K562 (cell line): ENCODE results near the gene PPM1N. TPM values are rescaled to one million over a fixed set of nuclear protein-coding genes. Genes with fewer than 3 reads are reported as not detected.

ENCODE experiments used
- ATAC-seq: fragments of 200-7000 bp; cut with Tn5 transposase; 3 replicates; pipeline ENCODE4 v1.9.1; 2020; ENCODE audit warnings: moderate library complexity
- BruUV-seq: library from RNA; stranded (reverse); fragments of 400-500 nt; replicated peaks from 2 replicates; lab custom pipeline; 2021; lab: Mats Ljungman, UMichigan
- CTCF ChIA-PET: fragments of 300-600 bp; formaldehyde crosslinking; extraction: SDS; loops from one replicate; lab custom pipeline; 2021; ENCODE audit warnings: low intra/inter-chr PET ratio; lab: Yijun Ruan, JAX
- POLR2A ChIA-PET: fragments of 300-600, 350-650 bp; sonication (Branson Sonifier 250); formaldehyde crosslinking; extraction: SDS; loops from one replicate; lab custom pipeline; 2021; ENCODE audit warnings: antibody characterized with exemption, inconsistent platforms; lab: Yijun Ruan, JAX
- DNase-seq, 4 experiments: peaks; one replicate each; pipeline versions ENCODE4 v3.0.0 to v3.0.0-alpha.2; 2011 to 2018; ENCODE audit warnings: low spot score in 3 of 4, mixed read lengths in 3 of 4; ENCODE audit errors: extremely low read depth in 1 of 4
- FAIRE-seq: peaks from 2 replicates; lab custom pipeline; 2011; peaks lifted over from hg19 to GRCh38; lab: Jason Lieb, UNC
- H2AFZ ChIP-seq: 2 replicates; pipeline ENCODE4 v1.6.0; 2011; ENCODE audit warnings: low read depth, low read length, control low read depth, inconsistent platforms
- H3K27ac ChIP-seq: fragments of 200-600 bp; 3 replicates; pipeline ENCODE4 v1.8.0; 2011; ENCODE audit warnings: low read depth, mild to moderate bottlenecking, control low read depth, inconsistent platforms, low read length, moderate library complexity, mixed read lengths; ENCODE audit errors: extremely low read depth
- H3K27me3 ChIP-seq, 2 experiments: fragments of 300-600 bp in 1 of 2; 2 replicates in 1 of 2; 3 replicates in 1 of 2; pipeline versions ENCODE4 v1.6.0 to v1.8.0; 2011; ENCODE audit warnings: inconsistent platforms in 2 of 2, low read length in 2 of 2, mild to moderate bottlenecking in 1 of 2, mixed read lengths in 1 of 2, moderate library complexity in 1 of 2; ENCODE audit not compliant: control insufficient read depth in 2 of 2, insufficient read depth in 2 of 2
- H3K36me3 ChIP-seq: fragments of 300-600 bp; 3 replicates; pipeline ENCODE4 v1.8.0; 2011; ENCODE audit warnings: mild to moderate bottlenecking, low read length, inconsistent platforms; ENCODE audit not compliant: control insufficient read depth, insufficient read depth
- H3K4me1 ChIP-seq, 2 experiments: fragments of 200-600 bp in 1 of 2; replicated peaks in 1 of 2; 2 replicates in 1 of 2; 3 replicates in 1 of 2; pipeline versions ENCODE4 v1.5.1 to v1.8.0; 2011; ENCODE audit warnings: inconsistent platforms in 2 of 2, low read length in 2 of 2, mild to moderate bottlenecking in 1 of 2, mixed read lengths in 1 of 2, moderate library complexity in 1 of 2; ENCODE audit not compliant: control insufficient read depth in 2 of 2, insufficient read depth in 2 of 2
- H3K4me2 ChIP-seq: 2 replicates; pipeline ENCODE4 v1.6.1; 2011; ENCODE audit warnings: low read length, control low read depth, inconsistent platforms, mixed read lengths; ENCODE audit not compliant: insufficient read depth
- H3K4me3 ChIP-seq: fragments of 200-600 bp; sonication (generic), shearing (Covaris generic); 2 replicates; pipeline ENCODE4 v1.5.1; 2016; ENCODE audit warnings: control low read depth, inconsistent platforms
- H3K79me2 ChIP-seq: fragments of 200-600 bp; 3 replicates; pipeline ENCODE4 v1.8.0; 2011; ENCODE audit warnings: low read length, inconsistent platforms; ENCODE audit not compliant: control insufficient read depth, insufficient read depth
- H3K9ac ChIP-seq, 2 experiments: 2 replicates each; pipeline versions ENCODE4 v1.6.0 to v1.6.1; 2011; ENCODE audit warnings: low read depth in 2 of 2, low read length in 2 of 2, control low read depth in 1 of 2, inconsistent platforms in 1 of 2, mild to moderate bottlenecking in 1 of 2, mixed read lengths in 1 of 2; ENCODE audit not compliant: insufficient read depth in 1 of 2
- H3K9me1 ChIP-seq: one replicate; pipeline ENCODE4 v1.6.0; 2011; ENCODE audit warnings: inconsistent platforms, mild to moderate bottlenecking, low read length, moderate library complexity; ENCODE audit not compliant: control insufficient read depth, insufficient read depth
- H3K9me3 ChIP-seq: replicated peaks from 2 replicates; pipeline ENCODE4 v1.5.1; 2011; ENCODE audit warnings: low read depth, low read length, inconsistent platforms; ENCODE audit not compliant: control insufficient read depth, insufficient read depth
- H4K20me1 ChIP-seq: replicated peaks from 2 replicates; pipeline ENCODE4 v1.6.1; 2011; ENCODE audit warnings: low read length, inconsistent platforms, mixed read lengths; ENCODE audit not compliant: control insufficient read depth, insufficient read depth
- CSDE1 ChIP-seq, 2 experiments: fragments of 450-650 bp; IDR thresholded peaks; 2 replicates each; pipeline ENCODE4 v1.6.1; 2016; ENCODE audit warnings: mild to moderate bottlenecking in 1 of 2
- ESRRB ChIP-seq: fragments of 250-450 bp; sonication (Bioruptor Pico); IDR thresholded peaks from 2 replicates; pipeline ENCODE4 v1.5.0; 2020; ENCODE audit warnings: mild to moderate bottlenecking, moderate library complexity, borderline replicate concordance
- KLF10 ChIP-seq: fragments of 250-450 bp; sonication (Bioruptor Pico); IDR thresholded peaks from 2 replicates; pipeline ENCODE4 v1.6.1; 2021; ENCODE audit warnings: matching md5 sums
- KLF6 ChIP-seq: fragments of 250-450 bp; sonication (Bioruptor Pico); IDR thresholded peaks from 2 replicates; pipeline ENCODE4 v1.4.0; 2020; ENCODE audit warnings: mild to moderate bottlenecking, moderate library complexity, borderline replicate concordance
- MXD1 ChIP-seq: fragments of 250-450 bp; sonication (Bioruptor Pico); IDR thresholded peaks from 2 replicates; pipeline ENCODE4 v1.8.0; 2021; ENCODE audit warnings: borderline replicate concordance, mild to moderate bottlenecking, moderate library complexity; ENCODE audit not compliant: poor library complexity, severe bottlenecking
- NFE2 ChIP-seq: IDR thresholded peaks from 2 replicates; pipeline ENCODE4 v1.6.1; 2014; ENCODE audit warnings: antibody characterized with exemption, low read depth
- RBBP5 ChIP-seq: fragments of 200-600 bp; sonication (generic); IDR thresholded peaks from 2 replicates; pipeline ENCODE4 v1.6.1; 2012; ENCODE audit warnings: borderline replicate concordance, mild to moderate bottlenecking, low read length, control low read depth, inconsistent platforms; ENCODE audit not compliant: insufficient read depth, poor library complexity, severe bottlenecking
- RBFOX2 ChIP-seq: fragments of 200-400 bp; formaldehyde crosslinking; IDR thresholded peaks from 2 replicates; pipeline ENCODE4 v1.6.1; 2017; ENCODE audit warnings: low read depth, mild to moderate bottlenecking, low read length, moderate library complexity
- RFX5 ChIP-seq: IDR thresholded peaks from 2 replicates; pipeline ENCODE4 v1.6.1; 2011; ENCODE audit warnings: low read depth, mild to moderate bottlenecking, improper control_type of control experiment, low read length
- SETDB1 ChIP-seq: IDR thresholded peaks from one replicate; pipeline ENCODE4 v1.6.1; 2012; ENCODE audit warnings: low read length, control low read depth, inconsistent platforms
- SMAD2 ChIP-seq: fragments of 150-350 bp; IDR thresholded peaks from 2 replicates; pipeline ENCODE4 v1.6.1; 2014; ENCODE audit warnings: low read depth, mild to moderate bottlenecking, low read length
- ZFP1 ChIP-seq: fragments of 450-650 bp; formaldehyde crosslinking; IDR thresholded peaks from 2 replicates; pipeline ENCODE4 v1.4.0; 2020; ENCODE audit warnings: mild to moderate bottlenecking, mixed read lengths
- ZNF212 ChIP-seq: fragments of 450-650 bp; formaldehyde crosslinking; IDR thresholded peaks from 2 replicates; pipeline ENCODE4 v1.4.0; 2020; ENCODE audit warnings: mild to moderate bottlenecking
- ZNF253 ChIP-seq: fragments of 250-450 bp; sonication (Bioruptor Pico); conservative IDR thresholded peaks from 2 replicates; pipeline ENCODE4 v1.6.1; 2021; ENCODE audit warnings: mild to moderate bottlenecking
- ZNF717 ChIP-seq: fragments of 250-450 bp; sonication (Bioruptor Pico); IDR thresholded peaks from 2 replicates; pipeline ENCODE4 v1.5.0; 2021
- ZSCAN29 ChIP-seq: fragments of 450-650 bp; IDR thresholded peaks from 2 replicates; pipeline ENCODE4 v1.6.1; 2017
- WGBS: fragments of 100-300 bp; shearing (Covaris generic); methylation state at CpG from one replicate; pipeline ENCODE4 v1.1.6; 2016; ENCODE audit warnings: low coverage, mixed read lengths; ENCODE audit not compliant: insufficient coverage; ENCODE audit errors: missing lambda C conversion rate; 5-methylcytosine and 5-hydroxymethylcytosine counted together
- in situ Hi-C: fragments of 300-500 bp; cut with MboI; formaldehyde crosslinking; loops from 4 replicates; pipeline ENCODE4 v1.15.0; 2018; ENCODE audit warnings: inconsistent platforms, mixed read lengths
- intact Hi-C: fragments of 100-400 bp; cut with micrococcal nuclease; formaldehyde crosslinking; loops from 2 replicates; pipeline ENCODE4 v1.14.2; 2022
- polyA plus RNA-seq, 8 experiments: library from polyadenylated mRNA; depleted of rRNA in 4 of 8; stranded (reverse) in 5 of 8; unstranded in 3 of 8; fragments of >200 nt; fragmentation: Nextera tagmentation in 2 of 8; fragmentation: Illumina TruSeq in 1 of 8; extraction: Ambion mirVana in 2 of 8; extraction: Trizol in 1 of 8; gene quantifications; 2 replicates each; pipeline versions ENCODE4 v1.2.1 to v1.2.3, GENCODE V29; 2011 to 2014; ENCODE audit warnings: inconsistent platforms in 1 of 8, missing spikeins in 1 of 8
- total RNA-seq, 7 experiments: library from RNA; depleted of rRNA in 6 of 7; stranded (reverse); fragments of >200 nt in 6 of 7; fragmentation: Illumina TruSeq in 2 of 7; extraction: Trizol in 2 of 7; gene quantifications; 2 replicates each; pipeline versions ENCODE4 v1.2.1 to v1.2.3, GENCODE V29; 2011 to 2021; ENCODE audit warnings: low replicate concordance in 1 of 7
- TF ChIP-seq, protein P1 (sequence below): sonication (generic); formaldehyde crosslinking; IDR thresholded peaks from 2 replicates; pipeline ENCODE4 v1.8.0; 2022; ENCODE audit warnings: mild to moderate bottlenecking, missing genetic modification reagents
- TF ChIP-seq, protein P2 (sequence below): sonication (generic); IDR thresholded peaks from 2 replicates; pipeline ENCODE4 v1.6.1; 2016

The PPM1N gene
- total and polyA plus RNA-seq, 9 of the 15 experiments (the other 6 are each of a cell fraction or from before 2014, with no cell fraction given) = 4.5 to 15.6 (median 8.7) TPM

- TF ChIP-seq, protein P1, sequence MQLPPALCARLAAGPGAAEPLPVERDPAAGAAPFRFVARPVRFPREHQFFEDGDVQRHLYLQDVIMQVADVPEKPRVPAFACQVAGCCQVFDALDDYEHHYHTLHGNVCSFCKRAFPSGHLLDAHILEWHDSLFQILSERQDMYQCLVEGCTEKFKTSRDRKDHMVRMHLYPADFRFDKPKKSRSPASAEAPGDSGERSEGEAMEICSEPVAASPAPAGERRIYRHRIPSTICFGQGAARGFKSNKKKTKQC (CRISPR knock-in tag) = 0 out of 2 replicates have a peak, but pooled peaks have one; percentile 7
- TF ChIP-seq SMAD2 = no peak
These were observed 12.8 kb upstream of the PPM1N start (continued) for GRCh38 chr19:45485305-45486077.

GRCh38 chr19:45488708-45489107 is 9.5 kb upstream of the PPM1N start:
- Histone ChIP-seq H4K20me1 (no peaks in the 10 kb centered on the region), H3K9me3 (no peaks in the 10 kb centered on the region), H3K9me1 (no peaks in the 10 kb centered on the region), H3K9ac (peak overlapping the region in 1 of 2 experiments; percentile 31; a peak in 1 of 4 replicates), H3K4me1 (peaks cover 3 to 28% of the 10 kb centered on the region in 2 experiments; a peak in 3 of 5 replicates), H3K4me3 (no peak overlapping the region), H2AFZ (no peak overlapping the region), H3K27me3 (no peaks in the 10 kb centered on the region), H3K36me3 (no peaks in the 10 kb centered on the region), H3K79me2 (peaks cover 6% of the 10 kb centered on the region; the same call in 1 of the 3 replicates), H3K27ac (no peak overlapping the region), H3K4me2 (no peak overlapping the region)
- no TSS peak for BruUV-seq
- FAIRE-seq (no peak), ATAC-seq (no peak), DNase-seq (no peak)
- intact Hi-C loops = loop anchor here (5.0 kb wide), 1 partner anchor 154 kb away; no protein-coding TSS in a partner anchor
- in situ Hi-C loops = no loop called here
- WGBS = 68% methylated on average over 15 of the region's 15 CpGs
- CTCF ChIA-PET = no interaction called here
- POLR2A ChIA-PET = interaction anchor here (0.6 kb wide), 1 partner anchor 83 kb away, joined by 4 read pairs; no protein-coding TSS in a partner anchor
- no peak for TF ChIP-seq ZSCAN29
- no peak for TF ChIP-seq NFE2
- TF ChIP-seq CSDE1 (IDR thresholded peaks at IDR 0.05) = no peak
- TF ChIP-seq KLF6 (CRISPR knock-in tag) = no peak
- no peak for TF ChIP-seq SETDB1
- TF ChIP-seq, protein P2, sequence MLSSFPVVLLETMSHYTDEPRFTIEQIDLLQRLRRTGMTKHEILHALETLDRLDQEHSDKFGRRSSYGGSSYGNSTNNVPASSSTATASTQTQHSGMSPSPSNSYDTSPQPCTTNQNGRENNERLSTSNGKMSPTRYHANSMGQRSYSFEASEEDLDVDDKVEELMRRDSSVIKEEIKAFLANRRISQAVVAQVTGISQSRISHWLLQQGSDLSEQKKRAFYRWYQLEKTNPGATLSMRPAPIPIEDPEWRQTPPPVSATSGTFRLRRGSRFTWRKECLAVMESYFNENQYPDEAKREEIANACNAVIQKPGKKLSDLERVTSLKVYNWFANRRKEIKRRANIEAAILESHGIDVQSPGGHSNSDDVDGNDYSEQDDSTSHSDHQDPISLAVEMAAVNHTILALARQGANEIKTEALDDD = no peak
- TF ChIP-seq RBBP5 = no peak
- no peak for TF ChIP-seq KLF10 (CRISPR knock-in tag)
- TF ChIP-seq ESRRB = no peak
- no peak for TF ChIP-seq ZNF717 (CRISPR knock-in tag)
- no peak for TF ChIP-seq ZNF212 (CRISPR knock-in tag)
- TF ChIP-seq ZFP1 (CRISPR knock-in tag) = no peak
- no peak for TF ChIP-seq RBFOX2
- TF ChIP-seq RFX5 = no peak
- no peak for TF ChIP-seq ZNF253 (CRISPR knock-in tag)
- TF ChIP-seq MXD1 = no peak
